ENCODE measurements around the gene EDC3. TPM values are rescaled to one million over a fixed set of nuclear protein-coding genes. Genes with fewer than 3 reads are reported as not detected.
"Not testable (repeated sequence)": the region's sequence is repeated elsewhere in the genome, so short reads cannot be mapped to it uniquely, and the experiment has no call there.

EDC3 gene, protein sequence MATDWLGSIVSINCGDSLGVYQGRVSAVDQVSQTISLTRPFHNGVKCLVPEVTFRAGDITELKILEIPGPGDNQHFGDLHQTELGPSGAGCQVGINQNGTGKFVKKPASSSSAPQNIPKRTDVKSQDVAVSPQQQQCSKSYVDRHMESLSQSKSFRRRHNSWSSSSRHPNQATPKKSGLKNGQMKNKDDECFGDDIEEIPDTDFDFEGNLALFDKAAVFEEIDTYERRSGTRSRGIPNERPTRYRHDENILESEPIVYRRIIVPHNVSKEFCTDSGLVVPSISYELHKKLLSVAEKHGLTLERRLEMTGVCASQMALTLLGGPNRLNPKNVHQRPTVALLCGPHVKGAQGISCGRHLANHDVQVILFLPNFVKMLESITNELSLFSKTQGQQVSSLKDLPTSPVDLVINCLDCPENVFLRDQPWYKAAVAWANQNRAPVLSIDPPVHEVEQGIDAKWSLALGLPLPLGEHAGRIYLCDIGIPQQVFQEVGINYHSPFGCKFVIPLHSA
- polyA plus RNA-seq (ENCODE audit: insufficient read length in 3 of 3) = 10 to 100 TPM; 38.6 to 43.2 (median 41.9) TPM

GRCh38 chr15:74695597-74696397 is at the start of gene EDC3:
EDC3 (minus strand) TSS chr15:74696024; CDS start chr15:74675124, 20,900 bp downstream.
- DNase-seq (ENCODE audit: low read depth in 3 of 3, low spot score in 2 of 3) = peak; percentile 82 to 90 (median 84)

GRCh38 chr15:74742422-74742821 is 46.6 kb upstream of the EDC3 start:
- DNase-seq (ENCODE audit: low read depth in 3 of 3, low spot score in 2 of 3) = no peak

GRCh38 chr15:74738239-74738638 is 42.4 kb upstream of the EDC3 start:
- not testable (repeated sequence) for DNase-seq (ENCODE audit: low read depth in 3 of 3, low spot score in 2 of 3)

GRCh38 chr15:74735305-74735704 is 39.5 kb upstream of the EDC3 start:
- no peak for DNase-seq (ENCODE audit: low read depth in 3 of 3, low spot score in 2 of 3)

DNA sequence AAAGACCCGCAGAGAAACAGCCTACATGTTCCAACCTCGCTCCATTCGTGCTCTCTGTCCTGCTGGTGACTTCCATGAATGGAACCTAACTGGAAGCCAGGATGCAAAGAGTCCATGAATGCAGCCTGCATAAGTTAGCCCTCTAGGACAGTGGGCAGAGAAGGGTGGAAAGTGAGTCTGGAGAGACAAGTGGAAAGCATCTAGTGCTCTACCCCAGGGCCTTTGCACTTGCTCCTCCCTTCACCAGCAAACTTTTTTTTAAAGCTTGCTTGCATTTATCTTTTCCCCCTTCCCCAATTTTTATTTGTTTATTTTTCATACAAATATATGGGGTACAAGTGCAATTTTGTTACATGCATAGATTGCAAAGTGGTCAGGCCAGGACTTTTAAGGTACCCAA is 37.4 kb upstream of the EDC3 start:
- no peak for DNase-seq (ENCODE audit: low read depth in 3 of 3, low spot score in 2 of 3)

DNA sequence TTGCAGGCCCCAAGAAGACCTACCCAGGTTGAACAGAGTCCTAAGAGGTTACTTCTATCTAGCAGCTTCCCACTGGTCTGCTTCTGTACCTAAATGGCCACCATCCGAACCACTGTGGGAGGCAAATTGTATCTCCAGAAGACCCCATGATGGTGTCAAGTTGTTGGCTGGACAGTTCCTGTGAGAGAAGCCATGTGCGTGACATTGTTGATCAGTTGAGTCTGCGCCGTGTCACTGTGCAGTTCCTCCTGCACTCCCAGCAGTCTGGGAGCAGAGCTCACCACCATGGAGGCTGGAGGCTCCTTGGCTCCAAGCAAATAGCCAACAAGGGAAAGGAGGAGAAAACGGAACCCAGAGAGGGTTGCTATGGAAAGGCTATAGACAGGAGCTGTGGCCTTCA is 37.0 kb upstream of the EDC3 start:
- DNase-seq (ENCODE audit: low read depth in 3 of 3, low spot score in 2 of 3) = no peak

DNA sequence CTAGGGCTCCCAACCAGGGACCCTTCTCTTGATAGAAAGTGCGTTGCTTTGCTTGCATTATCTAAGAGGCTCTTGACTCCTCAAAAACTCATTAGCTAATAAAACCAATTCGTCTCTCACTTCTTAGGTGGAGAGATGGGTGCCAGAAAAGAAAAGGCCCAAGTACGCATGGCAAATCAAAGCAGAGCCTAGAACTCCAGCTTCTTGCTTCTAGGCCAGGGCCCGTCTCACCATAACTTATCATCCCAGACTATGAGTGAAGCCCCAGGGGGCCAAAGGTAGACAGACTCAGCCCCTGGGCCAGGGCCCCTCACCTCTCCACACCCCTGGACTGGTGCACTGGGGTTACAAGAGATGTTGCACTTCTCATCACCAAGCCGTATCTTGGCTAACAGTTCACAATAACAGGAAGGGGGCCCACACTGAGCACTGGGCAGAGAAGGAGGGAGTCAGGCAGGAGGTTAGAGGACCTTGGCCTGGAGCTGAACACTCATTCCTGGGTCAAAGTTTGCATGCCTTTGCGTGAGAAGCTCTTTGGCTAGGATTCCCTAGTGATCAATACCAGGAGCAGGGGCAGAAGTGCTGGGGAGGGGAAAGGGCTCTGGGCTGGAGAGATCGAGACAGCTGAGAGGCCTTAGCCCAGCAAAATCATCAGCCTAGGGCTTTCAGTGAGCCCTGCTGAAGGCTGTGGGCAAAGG is 34.9 kb upstream of the EDC3 start:
- DNase-seq (ENCODE audit: low read depth in 3 of 3, low spot score in 2 of 3) = no peak

- DNase-seq (ENCODE audit: low read depth in 3 of 3, low spot score in 2 of 3) = not testable (repeated sequence)
Observed at GRCh38 chr15:74729372-74729771, 33.5 kb upstream of the EDC3 start.

DNA sequence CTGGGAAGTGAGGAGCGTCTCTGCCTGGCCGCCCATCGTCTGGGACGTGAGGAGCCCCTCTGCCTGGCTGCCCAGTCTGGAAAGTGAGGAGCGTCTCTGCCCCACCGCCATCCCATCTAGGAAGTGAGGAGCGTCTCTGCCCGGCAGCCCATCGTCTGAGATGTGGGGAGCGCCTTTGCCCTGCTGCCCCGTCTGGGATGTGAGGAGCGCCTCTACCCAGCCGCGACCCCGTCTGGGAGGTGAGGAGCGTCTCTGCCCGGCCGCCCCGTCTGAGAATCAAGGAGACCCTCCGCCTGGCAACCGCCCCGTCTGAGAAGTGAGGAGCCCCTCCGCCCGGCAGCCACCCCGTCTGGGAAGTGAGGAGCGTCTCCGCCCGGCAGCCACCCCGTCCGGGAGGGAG is 32.9 kb upstream of the EDC3 start:
- not testable (repeated sequence) for DNase-seq (ENCODE audit: low read depth in 3 of 3, low spot score in 2 of 3)

DNA sequence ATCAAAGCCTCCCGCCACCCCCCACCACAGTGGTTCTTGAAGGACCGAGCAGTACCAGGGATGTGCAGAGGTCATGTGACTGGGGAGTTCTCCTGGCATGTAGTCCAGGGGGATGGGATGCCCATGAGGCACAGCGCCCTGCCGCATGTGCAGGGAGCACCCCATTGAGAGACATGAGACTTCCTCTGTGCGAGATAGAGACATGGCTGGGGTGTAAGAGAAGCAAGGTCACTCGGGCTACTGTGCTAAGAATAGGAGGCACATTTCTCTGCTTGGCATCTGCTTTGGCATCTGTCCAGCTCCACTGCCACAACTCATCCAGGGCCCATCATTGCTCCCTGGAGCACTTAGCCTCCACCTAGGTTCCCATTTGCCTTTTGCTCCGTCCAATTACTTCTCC is 31.9 kb upstream of the EDC3 start:
- no peak for DNase-seq (ENCODE audit: low read depth in 3 of 3, low spot score in 2 of 3)

- DNase-seq (ENCODE audit: low read depth in 3 of 3, low spot score in 2 of 3) = no peak
Observed at GRCh38 chr15:74726774-74727164, 30.9 kb upstream of the EDC3 start.

DNA sequence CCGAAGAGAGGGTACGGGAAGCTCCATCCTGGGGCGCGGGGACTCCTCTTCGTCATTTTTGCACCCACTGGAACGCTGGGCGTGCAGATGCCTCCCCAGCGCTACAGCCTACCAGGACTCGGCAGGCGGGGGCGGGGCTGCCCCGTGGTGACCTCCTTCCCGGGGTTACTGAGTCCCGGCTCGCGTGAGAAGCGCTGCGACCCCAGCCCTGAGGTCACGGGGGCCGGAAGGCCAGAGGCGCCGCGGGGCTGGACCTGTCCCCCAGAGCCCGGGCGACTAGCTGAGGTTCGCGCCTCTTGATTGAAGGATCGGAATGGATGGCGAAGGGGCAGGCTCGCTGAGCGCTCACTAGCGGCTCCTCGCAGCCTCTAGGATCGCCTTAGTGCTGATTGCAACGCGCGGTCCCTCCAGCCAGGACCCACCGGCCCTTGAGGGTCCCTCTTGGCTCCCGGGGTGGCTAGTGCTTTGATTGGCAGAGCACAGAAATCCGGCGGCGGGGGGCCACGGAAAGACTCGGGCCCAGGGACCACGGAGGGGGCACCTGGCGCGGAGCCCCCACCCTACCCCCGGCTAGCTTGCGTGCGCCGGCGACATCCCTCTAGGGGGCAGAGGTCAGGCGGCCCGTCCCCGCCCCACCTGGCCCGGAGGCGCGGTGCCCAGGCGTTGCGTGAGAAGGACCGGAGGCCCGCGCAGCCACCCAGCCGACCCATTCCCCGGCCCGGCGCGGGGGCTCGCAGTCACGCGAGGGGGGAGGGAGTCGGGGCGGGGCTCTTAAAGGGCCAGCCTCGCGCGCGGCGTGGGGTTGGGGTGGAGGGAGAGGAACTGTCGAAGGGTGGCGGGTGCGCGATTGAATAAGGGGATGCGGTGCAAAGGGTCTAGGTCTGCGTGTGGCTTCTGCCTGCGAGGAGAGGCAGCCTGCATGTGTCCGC is 30.3 kb upstream of the EDC3 start:
- DNase-seq (ENCODE audit: low read depth in 3 of 3, low spot score in 2 of 3) = no peak

GRCh38 chr15:74725225-74725774 is 29.5 kb upstream of the EDC3 start, which contains the start of gene CYP1A1:
CYP1A1 (minus strand) TSS chr15:74725528; CDS start chr15:74723097, 2,431 bp downstream.
- DNase-seq (ENCODE audit: low read depth in 3 of 3, low spot score in 2 of 3) = no peak

- no peak for DNase-seq (ENCODE audit: low read depth in 3 of 3, low spot score in 2 of 3)
Observed at GRCh38 chr15:74724570-74725224, 28.9 kb upstream of the EDC3 start.

DNA sequence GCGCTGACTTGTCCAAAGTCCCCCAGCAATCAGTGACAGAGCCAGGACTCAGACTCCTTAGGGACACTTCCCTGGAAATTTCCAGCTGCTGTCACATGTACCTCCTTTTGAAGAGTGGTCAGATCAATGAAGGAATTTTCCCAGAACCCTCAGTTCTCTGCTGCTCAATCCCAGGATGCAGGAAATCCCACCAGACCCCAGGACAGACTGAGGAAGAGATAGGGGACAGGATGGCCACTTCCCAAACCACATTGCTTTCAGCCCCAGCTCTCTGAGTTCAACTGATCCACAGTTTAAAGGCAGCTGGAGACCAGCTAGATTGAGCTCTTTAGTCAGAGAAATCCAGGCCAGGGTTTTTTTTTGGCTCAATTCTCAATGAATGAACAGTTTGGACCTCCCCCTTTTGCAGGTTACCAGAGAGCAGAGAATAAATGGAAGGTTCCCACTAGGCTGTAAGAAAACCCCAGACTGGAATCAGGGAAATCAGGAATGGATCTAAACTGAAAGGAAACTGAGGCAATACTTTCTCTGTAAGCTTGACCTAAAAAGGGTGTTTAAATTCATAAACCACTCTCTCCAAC is 28.0 kb upstream of the EDC3 start:
- DNase-seq (ENCODE audit: low read depth in 3 of 3, low spot score in 2 of 3) = peak in 2 of 3 donors; percentile 32 to 59

DNA sequence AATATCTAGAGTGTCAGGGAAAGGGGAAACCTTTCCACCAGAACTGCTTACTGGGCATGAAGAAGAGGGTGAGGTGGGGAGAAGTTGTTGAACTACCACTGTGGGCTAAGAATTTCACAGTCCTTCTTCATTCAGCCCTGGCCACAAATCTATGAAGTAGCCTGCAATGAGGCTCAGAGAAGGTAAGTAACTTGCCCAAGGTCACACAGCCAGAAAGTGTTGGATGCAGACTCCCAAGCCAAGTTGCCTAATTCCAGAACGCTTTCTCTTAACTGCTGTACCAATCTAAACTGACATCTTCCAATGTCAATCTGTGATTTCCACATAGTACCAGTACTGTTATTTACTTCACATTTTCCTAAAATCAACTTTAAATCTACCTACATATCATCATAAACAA is 27.4 kb upstream of the EDC3 start:
- no peak for DNase-seq (ENCODE audit: low read depth in 3 of 3, low spot score in 2 of 3)

DNA sequence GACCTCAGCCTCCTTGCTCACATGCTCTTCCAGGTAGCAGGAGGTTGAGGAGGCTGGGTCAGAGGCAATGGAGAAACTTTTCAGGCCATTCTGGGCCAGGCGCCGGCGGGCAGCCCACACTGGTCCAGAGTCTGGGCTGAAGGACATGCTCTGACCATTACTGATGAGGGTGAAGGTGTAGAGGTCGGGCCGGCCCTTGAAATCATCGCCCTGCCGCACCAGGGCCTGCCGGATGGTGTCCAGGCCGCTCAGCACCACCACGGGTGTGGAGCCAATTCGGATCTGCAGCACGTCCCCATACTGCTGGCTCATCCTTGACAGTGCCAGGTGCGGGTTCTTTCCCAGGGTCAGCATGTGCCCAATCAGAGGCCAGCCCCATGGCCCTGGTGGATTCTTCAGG is 26.8 kb upstream of the EDC3 start:
- DNase-seq (ENCODE audit: low read depth in 3 of 3, low spot score in 2 of 3) = no peak

DNA sequence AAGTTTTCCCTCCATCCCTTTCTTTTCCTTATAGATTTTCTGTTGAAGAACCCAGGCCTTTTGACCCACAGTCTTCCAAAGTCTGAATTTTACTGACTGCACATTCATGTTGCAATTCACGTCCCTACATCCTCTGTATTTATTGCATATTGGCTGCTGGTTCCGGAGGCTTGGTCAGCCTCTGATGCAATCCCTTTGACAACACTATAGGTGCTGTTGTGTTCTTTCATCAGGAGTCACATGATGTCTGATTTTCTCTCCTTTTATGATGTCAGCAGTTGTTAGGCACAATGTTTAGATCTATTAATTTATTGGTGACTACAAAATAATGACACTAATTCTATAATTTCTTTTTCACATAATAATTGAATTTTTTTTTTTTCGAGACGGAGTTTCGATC is 20.8 kb upstream of the EDC3 start:
- no peak for DNase-seq (ENCODE audit: low read depth in 3 of 3, low spot score in 2 of 3)

GRCh38 chr15:74712311-74712710 is 16.5 kb upstream of the EDC3 start:
- DNase-seq (ENCODE audit: low read depth in 3 of 3, low spot score in 2 of 3) = no peak
